HepG2 (cell line): ENCODE measurements around the gene COLGALT1. TPM values are rescaled to one million over a fixed set of nuclear protein-coding genes. Genes with fewer than 3 reads are reported as not detected.
A peak's percentile ranks its signal among the peaks of the same experiment; 100 is the strongest.

Source experiments
- ARID3A ChIP-seq: IDR thresholded peaks from 2 replicates; pipeline ENCODE4 v1.6.1; 2012; ENCODE audit warnings: low read depth, low read length, improper control_type of control experiment
- E2F1 ChIP-seq: sonication (generic); formaldehyde crosslinking; IDR thresholded peaks from 2 replicates; pipeline ENCODE4 v1.5.0; 2020; ENCODE audit warnings: missing genetic modification reagents
- HNF4G ChIP-seq, 2 experiments: sonication (generic) in 1 of 2; formaldehyde crosslinking in 1 of 2; IDR thresholded peaks; 2 replicates each; pipeline versions ENCODE4 v1.4.0 to v1.6.1; 2011 to 2020; ENCODE audit warnings: borderline replicate concordance in 2 of 2, low read depth in 2 of 2, mild to moderate bottlenecking in 2 of 2, low read length in 1 of 2, missing genetic modification reagents in 1 of 2, moderate library complexity in 1 of 2
- JUND ChIP-seq: sonication (generic); formaldehyde crosslinking; IDR thresholded peaks from 2 replicates; pipeline ENCODE4 v1.8.0; 2022; ENCODE audit warnings: mild to moderate bottlenecking, missing genetic modification reagents
- LCORL ChIP-seq, 2 experiments: fragments of 450-650 bp in 1 of 2; sonication (generic) in 1 of 2; formaldehyde crosslinking in 1 of 2; IDR thresholded peaks; 2 replicates each; pipeline versions ENCODE4 v1.5.0 to v1.6.1; 2017 to 2020; ENCODE audit warnings: antibody characterized with exemption in 1 of 2, missing genetic modification reagents in 1 of 2
- MAX ChIP-seq: IDR thresholded peaks from 2 replicates; pipeline ENCODE4 v1.6.1; 2012; ENCODE audit warnings: inconsistent platforms
- MYPOP ChIP-seq: sonication (generic); formaldehyde crosslinking; IDR thresholded peaks from 2 replicates; pipeline ENCODE4 v1.8.1; 2023; ENCODE audit warnings: mild to moderate bottlenecking, moderate library complexity, missing genetic modification reagents
- NFYB ChIP-seq: sonication (generic); formaldehyde crosslinking; IDR thresholded peaks from 2 replicates; pipeline ENCODE4 v1.4.0; 2020; ENCODE audit warnings: missing genetic modification reagents
- NFYC ChIP-seq: IDR thresholded peaks from 2 replicates; pipeline ENCODE4 v1.6.1; 2016; ENCODE audit warnings: missing genetic modification reagents, missing compliant biosample characterization
- POGZ ChIP-seq: sonication (generic); formaldehyde crosslinking; IDR thresholded peaks from 2 replicates; pipeline ENCODE4 v1.4.0; 2020; ENCODE audit warnings: mild to moderate bottlenecking, missing genetic modification reagents
- SAP130 ChIP-seq: IDR thresholded peaks from 2 replicates; pipeline ENCODE4 v1.6.1; 2016; ENCODE audit warnings: low read depth
- SP4 ChIP-seq: sonication (generic); formaldehyde crosslinking; IDR thresholded peaks from 2 replicates; pipeline ENCODE4 v1.8.1; 2023; ENCODE audit warnings: mild to moderate bottlenecking, missing genetic modification reagents
- TEF ChIP-seq: sonication (generic); formaldehyde crosslinking; IDR thresholded peaks from 2 replicates; pipeline ENCODE4 v1.5.0; 2020; ENCODE audit warnings: missing genetic modification reagents
- TRIM22 ChIP-seq: fragments of 450-650 bp; IDR thresholded peaks from 2 replicates; pipeline ENCODE4 v1.6.1; 2017
- YY1 ChIP-seq: IDR thresholded peaks from 2 replicates; pipeline ENCODE4 v1.6.1; 2011; ENCODE audit warnings: low read length, low read depth, moderate library complexity, mild to moderate bottlenecking; ENCODE audit not compliant: insufficient read depth, insufficient replicate concordance
- ZNF430 ChIP-seq: sonication (generic); formaldehyde crosslinking; IDR thresholded peaks from 2 replicates; pipeline ENCODE4 v1.9.0; 2021; ENCODE audit warnings: mild to moderate bottlenecking, missing genetic modification reagents
- polyA plus RNA-seq, 8 experiments: library from polyadenylated mRNA; depleted of rRNA in 3 of 8; stranded (reverse) in 7 of 8; unstranded in 1 of 8; fragments of >200 nt; fragmentation: Illumina TruSeq in 4 of 8; extraction: Trizol in 4 of 8; gene quantifications; 2 replicates each; pipeline versions ENCODE4 v1.2.1 to v1.2.3, GENCODE V29; 2011 to 2016; ENCODE audit warnings: low read depth in 4 of 8, missing spikeins in 1 of 8, mixed read lengths in 1 of 8; ENCODE audit not compliant: insufficient read depth in 1 of 8
- total RNA-seq, 5 experiments: library from RNA; depleted of rRNA; stranded (reverse); fragments of >200 nt; fragmentation: Illumina TruSeq; extraction: Trizol; gene quantifications; 2 replicates each; pipeline ENCODE4 v1.2.3, GENCODE V29; 2016; ENCODE audit warnings: low read depth in 1 of 5

The COLGALT1 gene
- total and polyA plus RNA-seq, 2 of the 13 experiments (the other 11 are each of a cell fraction or from before 2014, with no cell fraction given) = 58.0 to 211 TPM

- TF ChIP-seq E2F1 (CRISPR knock-in tag) = 0 out of 2 replicates have a peak, but pooled peaks have one; percentile 25
- TF ChIP-seq JUND (CRISPR knock-in tag) = peak; percentile 47; the same call in 1 of the 2 replicates
- TF ChIP-seq NFYC (CRISPR knock-in tag) = no peak
- TF ChIP-seq YY1 = peak; percentile 68
- no peak for TF ChIP-seq MYPOP (CRISPR knock-in tag)
- TF ChIP-seq SAP130 = 0 out of 2 replicates have a peak, but pooled peaks have one; percentile 33
- TF ChIP-seq NFYB (CRISPR knock-in tag) = peak; percentile 15; the same call in 1 of the 2 replicates
- TF ChIP-seq ARID3A = no peak
- no peak for TF ChIP-seq TEF (CRISPR knock-in tag)
- no peak for TF ChIP-seq POGZ (CRISPR knock-in tag)
- TF ChIP-seq LCORL (IDR thresholded peaks at IDR 0.05) = no peak
- TF ChIP-seq LCORL (CRISPR knock-in tag; IDR thresholded peaks at IDR 0.05) = no peak
- TF ChIP-seq MAX = peak; percentile 74
- no peak for TF ChIP-seq TRIM22
- peak; percentile 95 for TF ChIP-seq SP4
- 0 out of 2 replicates have a peak, but pooled peaks have one; percentile 23 for TF ChIP-seq ZNF430 (CRISPR knock-in tag)
- peak; percentile 30; the same call in 1 of the 2 replicates for TF ChIP-seq HNF4G (IDR thresholded peaks at IDR 0.05; ENCODE audit: borderline replicate concordance, low read depth, low read length)
- TF ChIP-seq HNF4G (CRISPR knock-in tag; IDR thresholded peaks at IDR 0.05; ENCODE audit: borderline replicate concordance, low read depth) = no peak
Measured at GRCh38 chr19:17555480-17555928, at the start of gene COLGALT1 (continued).
